GM19455 (cell line): ENCODE measurements around the gene SLC66A1.
"Not testable (repeated sequence)": the region's sequence is repeated elsewhere in the genome, so short reads cannot be mapped to it uniquely, and the experiment has no call there.

Source experiments
- ATAC-seq: cut with Tn5 transposase; IDR thresholded peaks from one replicate; pipeline ENCODE4 v1.9.1; 2021; ENCODE audit not compliant: unreplicated experiment

The SLC66A1 gene

DNA sequence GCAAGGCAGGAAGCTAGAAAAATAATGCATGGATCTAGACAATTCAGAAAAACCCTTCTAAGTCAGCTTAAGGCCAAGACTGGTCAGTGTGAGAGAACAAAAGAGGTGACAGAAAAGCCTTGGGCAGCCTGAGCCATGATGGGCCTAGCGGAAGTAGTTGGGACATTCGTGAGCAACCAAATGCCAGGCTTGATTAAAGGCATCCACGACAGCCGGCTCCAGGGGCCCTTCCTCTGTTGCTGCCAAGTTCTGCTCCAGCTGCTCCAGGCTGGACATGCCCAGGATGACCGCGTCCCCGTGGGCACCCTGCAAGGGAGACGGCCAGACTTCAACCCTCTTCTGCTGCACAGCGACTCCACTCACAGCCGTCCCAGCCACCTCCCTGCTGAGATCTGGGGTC is 8.0 kb upstream of the SLC66A1 start:
- ATAC-seq, result not testable (repeated sequence)

DNA sequence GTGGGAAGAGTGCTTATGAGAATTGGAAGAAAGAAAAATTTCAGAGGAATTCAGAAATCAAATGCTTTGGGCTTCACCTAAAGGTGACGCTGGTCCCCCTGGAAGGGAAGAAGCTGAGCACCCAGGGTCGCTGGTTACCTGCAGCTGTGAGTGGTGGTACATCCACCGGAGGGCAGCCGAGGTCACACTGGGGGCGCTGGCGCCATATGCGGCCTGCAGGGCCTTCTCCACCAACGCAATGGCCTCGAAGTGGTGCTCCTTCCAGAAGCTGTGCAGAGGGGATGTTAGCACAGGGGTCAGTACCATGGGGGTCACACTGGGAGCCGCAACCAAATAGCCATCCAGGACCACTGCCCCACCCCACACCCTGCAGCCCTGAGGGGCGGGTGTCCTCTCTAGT is 6.2 kb upstream of the SLC66A1 start:
- no peak for ATAC-seq

DNA sequence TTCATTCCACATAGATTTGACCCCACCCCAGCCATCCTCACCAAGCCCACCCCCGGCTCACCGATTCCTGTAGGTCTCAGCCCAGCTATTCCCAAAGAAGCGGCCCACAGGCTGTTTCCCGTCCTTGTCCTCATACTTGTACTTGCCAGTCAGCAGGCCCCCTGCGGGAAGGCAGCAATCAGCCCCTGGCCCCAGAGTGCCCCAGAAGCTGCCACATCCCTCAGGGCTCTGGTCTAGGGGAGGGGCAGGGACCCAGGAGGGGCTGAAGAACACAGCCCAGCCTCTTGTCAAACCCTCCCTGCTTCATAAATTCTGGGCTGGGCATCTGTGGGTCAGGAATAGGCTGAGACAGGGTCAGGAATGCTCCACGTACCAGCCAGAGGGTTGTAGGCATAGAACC is 5.2 kb upstream of the SLC66A1 start:
- no peak for ATAC-seq

DNA sequence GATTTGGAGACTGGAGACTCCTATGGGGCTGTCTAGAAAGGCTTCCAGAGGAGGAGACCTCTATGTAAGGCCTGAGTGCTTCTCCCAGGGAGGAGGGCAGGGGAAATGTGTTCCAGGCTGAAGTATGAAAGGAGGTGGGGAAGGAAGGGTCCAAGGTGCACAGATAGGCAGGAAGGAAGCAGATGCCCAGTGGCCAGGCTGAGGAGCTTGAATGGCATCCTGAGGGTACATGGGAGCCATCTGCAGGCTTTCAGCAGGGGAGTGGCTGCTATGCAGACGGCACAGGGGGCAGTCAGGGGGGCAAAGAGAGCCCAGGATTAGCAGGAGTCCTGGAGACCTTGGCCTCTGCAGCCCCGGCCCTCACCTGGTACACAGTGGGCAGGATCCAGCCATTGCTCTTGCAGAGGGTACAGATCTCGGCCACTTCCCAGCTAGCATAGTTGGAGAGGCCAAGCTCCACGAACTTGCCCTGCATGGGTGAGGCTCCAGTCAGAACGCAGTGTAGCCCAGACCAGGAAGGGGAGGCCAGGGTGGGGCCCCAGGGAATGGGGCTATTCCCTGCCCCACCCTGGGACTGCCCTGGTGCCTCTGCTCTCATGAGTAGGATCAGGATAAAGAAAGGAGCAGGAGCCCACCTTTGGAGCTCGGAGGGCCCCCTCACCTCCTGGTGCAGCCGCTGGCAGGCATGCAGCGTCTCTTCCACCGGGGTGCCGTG is 4.2 kb upstream of the SLC66A1 start:
- no peak for ATAC-seq

DNA sequence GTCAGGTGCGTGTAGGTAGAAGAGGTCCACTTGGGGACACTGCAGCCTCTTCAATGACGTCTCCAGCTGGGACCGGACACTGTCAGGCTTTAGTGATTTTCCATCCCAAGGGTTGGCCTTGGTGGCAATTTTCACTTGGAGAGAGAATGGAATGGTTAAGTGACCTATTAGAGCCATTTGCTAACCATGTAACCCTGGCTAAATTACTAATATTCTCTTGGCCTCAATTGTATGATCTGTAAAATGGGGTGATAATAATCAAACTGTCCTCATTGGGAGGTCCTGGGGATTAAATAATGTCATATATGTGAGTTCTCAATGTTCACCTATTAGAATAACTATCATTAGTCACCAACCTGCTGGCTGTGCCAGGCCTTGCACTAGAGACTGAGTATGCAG is 3.6 kb upstream of the SLC66A1 start:
- no peak for ATAC-seq

DNA sequence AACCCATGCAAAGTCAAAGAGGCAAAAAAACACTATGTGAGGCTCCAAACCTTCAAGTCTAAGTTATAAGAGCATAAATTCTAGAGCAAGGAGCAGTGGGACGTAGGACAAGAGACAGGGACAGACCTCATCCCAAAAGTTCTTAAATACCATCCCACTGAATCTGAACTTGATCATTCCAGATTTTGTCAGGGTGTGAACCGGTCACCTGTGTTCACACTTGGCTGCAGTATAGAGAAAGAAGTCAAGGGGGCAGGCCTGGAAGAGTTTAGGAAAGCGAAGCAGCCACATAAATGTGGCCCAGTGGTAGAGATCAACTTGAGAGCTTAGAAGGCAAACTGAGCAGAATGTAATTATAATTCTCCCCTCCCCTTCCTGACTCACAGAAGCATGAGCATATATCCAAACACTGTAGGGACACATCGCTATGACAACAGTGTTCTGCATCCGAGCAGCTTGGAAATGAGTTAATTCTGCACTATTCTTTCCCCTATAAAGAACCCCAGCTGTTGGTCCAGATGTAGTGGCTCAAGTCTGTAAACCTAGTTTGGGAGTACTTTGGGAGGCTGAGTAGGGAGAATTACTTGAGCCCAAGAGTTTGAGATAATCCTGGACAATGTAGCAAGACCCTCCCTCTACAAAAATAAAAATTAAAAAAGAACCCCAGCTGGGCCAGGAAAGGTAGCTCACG is 2.9 kb upstream of the SLC66A1 start:
- no peak for ATAC-seq

DNA sequence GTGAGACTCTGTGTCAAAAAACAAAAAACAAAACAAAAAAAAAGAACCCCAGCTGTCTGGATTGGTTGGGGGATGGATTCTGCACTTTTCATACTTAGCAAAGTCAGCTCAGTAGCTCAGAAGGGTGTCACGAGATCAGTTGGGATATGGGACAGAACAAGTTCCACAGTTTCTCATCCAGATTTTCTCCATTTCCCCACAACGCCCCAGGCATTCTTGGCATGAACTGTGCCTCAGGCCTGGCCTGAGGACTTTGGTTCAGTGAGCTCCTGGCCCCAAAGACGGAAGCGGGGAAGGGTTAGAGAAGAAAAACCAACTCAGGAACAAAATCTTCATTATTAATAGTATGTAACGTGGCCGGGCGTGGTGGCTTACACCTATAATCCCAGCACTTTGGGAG is 2.1 kb upstream of the SLC66A1 start:
- no peak for ATAC-seq

DNA sequence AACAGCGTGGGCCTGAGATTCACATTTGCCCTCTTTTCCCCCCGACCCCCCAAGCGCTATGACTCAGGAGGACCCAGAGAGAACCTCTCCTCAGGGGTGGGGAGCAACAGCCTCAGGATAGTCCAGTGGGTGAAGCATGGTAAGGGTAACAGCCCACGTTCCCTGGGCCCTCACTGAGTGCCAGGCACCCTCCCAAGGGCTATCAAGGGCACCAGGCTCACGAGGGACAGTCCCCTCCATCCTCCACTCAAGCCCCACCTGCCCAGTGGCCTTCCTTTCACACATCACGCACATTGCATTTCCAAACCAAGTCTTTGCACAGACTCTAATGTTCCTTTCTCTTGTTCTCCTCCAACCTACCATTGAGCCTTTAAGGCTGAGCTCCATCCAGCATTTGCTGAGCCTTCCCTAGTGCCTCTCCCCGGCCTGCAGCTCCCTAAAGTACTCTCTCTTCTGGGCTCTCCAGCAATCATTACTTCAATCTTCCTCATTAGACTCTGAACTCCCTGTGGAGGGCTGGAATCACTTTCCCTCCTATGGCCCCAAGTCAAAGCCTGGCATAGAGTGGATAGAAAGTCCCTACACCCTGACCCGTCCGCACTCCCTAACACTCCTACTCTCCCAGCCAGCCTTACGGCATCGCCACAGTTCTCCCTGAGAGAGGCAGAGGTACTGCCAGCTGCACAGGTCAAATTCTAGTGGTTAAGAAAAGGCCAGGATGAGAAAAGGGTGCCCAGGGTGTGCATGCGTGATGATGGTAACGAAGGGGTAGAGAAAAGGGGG is 1.2 kb upstream of the SLC66A1 start:
- no peak for ATAC-seq

DNA sequence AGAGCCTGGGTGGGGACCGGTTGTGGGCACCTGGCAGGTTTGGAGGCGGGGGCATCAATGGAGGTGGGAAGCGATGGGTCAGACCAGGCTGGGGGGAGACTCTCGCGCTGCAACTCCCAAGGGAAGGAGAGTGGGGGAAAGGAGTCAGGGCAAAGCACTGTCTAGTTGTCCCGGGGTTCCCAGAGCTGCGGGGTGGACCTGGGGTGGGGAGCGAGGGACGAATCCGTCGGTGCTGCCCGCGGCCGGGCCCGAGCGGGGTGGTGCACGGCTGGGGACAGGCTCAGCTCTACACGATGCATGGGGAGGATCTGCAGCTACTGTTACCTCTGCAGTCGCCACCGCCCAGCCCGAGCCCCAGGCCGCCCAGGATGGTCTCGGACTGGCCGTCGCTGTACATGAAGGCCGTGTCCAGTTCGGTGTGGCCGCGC is 609 bp upstream of the SLC66A1 start:
- ATAC-seq, result peak; percentile 3

DNA sequence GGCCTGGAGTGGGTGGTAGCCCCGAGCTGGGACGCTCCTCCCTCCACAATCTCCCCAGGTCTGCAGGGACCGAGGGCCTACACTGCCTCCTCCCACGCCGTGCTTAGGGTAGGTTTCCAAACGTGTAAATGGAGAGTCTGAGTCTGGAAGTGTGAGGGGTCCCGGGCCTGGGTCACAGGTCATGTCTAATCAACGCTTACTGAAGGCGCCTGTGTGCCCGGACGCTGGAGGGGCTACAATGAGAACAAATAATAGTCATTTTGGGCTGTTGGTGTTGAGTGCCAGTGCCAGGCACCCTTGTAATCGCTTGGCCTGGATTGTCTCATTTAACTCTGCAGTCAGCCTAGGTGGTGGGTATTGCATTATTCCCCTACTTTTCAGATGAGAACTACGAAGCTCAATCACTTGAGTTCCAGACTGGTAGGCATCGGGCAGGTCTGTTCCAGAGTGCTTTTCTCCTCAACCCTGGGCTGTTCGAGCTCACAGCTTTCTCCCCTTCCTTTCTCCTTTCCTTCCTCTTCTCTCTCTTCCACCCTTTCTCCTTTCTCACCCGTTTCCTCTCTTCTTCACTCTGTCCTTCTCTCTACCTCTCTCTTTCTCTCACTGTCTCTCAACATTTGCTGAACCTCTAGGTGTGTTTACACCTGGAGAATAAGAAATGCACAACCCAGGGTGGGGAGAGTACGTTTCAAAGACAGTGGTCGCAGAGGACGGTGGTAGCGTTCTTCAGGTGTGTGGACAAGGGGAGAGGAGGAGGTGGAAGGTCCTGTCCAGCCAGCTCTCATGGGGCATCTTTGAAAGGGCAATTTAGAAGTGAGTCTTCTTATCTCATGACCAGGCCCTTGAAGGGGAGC is 883 bp downstream of the SLC66A1 start:
- peak; percentile 30 for ATAC-seq

DNA sequence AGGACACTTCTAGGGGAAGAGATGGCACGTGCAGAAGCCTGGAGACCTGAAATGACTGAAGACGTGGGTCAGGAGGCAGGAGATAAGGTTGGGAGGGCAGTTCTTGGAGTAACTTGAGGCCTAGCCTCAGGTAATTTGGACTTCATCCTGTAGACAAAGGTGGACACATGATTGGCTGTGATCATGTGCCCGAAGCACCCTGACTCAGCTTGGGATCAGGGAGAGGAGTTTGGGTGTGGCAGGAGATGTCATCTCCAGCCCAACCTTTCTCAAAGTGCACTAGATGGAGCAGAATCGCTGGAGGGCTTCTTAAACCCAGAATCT is 1.5 kb downstream of the SLC66A1 start:
- no peak for ATAC-seq

DNA sequence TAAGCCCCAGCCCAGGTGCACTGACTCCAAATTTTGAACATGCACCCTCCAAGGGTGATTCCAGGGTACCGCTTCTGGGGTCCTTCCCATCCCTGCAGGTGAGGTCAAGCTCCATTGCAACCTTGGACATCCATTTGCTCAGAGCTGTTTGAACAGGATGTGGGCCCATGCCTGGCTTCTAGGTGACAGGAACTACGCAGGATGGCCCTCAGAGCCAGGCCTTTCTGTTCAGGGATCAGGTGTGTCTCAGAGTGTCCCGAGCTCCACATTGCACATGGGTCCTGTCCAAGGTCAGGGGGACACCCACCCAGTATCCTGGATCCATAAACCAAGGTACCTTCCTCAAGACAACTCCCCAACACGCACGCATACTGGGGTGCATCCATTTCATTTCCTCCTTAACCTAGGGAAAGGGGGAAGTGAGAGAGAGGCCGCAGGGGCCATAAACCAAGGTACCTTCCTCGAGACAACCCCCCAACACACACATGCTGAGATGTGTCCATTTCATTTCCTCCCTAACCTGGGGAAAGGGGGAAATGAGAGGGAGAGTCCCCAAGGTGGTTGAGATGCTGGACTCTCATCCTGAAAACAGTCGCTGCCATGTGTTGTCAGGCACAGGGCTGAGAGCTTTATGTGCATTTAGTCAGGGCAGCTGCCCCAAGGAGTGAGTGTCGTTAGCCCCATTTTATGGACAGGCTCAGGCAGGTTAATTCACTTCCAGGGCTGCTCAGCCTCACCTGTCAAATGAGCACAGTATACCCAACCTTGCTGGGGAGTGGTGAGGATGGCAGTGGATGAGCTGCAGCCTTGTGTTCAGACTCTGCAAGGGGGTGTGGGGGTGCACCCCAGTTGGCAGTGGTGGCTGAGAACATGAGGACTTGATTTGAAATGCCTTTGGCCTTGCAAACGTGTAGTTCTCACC is 2.1 kb downstream of the SLC66A1 start:
- no peak for ATAC-seq

DNA sequence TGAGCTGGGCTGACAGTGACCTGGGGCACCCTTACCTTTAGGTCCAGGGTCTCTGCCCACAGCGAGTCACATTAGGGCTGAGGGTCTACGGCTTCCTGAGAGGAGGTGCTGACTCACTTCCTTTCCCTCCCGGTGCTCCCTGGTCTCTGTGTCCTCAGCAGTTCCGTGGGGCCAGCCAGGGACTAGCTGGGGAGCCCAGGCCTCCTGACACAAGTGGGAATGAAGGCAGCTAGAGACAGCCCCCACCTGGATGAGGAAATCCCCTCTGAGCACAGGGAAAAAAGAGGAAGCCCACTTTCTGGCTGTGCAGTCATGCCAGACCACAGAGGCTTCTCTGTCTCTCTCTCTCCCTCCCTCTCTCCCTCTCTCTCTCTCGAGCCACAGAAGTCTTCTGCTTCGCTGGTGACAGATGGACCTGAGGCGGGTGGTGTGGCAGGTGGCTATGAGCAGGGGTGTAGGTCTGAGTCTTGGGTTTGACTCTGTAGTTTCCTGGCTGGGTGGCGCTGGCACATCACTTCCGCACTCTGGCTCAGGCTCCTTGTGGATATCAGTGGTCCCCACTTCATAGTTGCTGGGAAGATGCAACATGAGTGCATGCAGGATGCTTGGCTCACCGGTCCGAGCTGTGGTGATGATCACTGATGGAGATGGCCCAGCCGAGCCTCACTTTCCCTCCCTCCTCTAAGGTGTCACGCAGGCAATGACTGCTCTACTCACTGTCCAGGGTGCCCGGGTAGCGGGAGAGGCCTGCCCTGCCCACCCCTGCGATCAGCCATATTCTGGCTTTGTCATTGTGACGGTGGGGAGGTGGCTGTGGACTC is 3.5 kb downstream of the SLC66A1 start:
- ATAC-seq, result no peak

DNA sequence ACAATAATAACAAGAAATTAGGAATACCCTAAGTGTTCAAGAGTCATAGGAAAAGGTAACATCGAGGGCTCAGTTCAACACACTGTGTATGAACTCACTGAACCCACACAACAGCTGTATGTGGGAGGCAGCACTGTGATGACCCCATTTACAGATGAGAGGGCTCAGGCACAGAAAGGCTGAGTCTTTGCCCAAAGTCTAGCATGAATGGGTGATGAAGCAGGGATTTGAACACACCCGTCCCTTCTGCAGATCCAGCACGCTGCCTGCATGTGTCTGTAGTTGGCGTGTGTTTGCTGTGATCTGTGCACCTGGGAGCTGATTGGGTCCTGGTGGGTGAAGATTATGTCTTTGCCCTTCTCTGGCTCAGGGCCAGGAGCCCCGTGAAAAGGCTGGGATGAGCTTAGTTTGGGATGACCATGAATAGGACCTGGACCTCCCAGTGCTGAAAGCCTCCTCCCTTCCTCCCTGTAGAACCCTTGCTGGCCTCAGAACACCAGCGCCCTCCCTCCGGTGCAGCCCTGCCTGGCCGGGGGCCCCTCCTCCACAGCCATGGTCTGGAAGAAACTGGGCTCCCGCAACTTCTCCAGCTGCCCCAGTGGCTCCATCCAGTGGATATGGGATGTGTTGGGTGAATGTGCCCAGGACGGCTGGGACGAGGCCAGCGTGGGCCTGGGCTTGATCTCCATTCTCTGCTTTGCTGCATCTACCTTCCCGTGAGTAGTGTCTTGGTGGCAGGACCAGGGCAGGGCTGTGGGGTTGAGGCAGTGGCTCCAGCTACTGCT is 5.2 kb downstream of the SLC66A1 start:
- no peak for ATAC-seq

DNA sequence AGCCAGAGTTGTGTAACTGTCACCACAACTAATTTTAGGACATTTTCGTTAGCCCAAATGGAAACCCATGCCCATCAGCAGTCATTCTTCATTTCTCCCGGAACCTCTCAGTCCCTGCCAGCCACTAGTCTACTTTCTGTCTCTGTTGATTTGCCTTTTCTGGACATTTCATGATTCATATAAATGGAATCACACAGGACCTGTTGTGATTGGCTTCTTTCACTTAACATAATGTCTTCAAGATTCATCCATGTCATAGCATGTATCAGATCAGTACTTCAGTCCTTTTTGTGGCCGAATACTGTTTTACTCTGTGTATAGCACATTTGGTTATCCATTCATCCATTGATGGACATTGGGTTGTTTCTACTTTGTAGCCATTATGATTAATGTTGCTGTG is 7.1 kb downstream of the SLC66A1 start:
- ATAC-seq, result no peak

DNA sequence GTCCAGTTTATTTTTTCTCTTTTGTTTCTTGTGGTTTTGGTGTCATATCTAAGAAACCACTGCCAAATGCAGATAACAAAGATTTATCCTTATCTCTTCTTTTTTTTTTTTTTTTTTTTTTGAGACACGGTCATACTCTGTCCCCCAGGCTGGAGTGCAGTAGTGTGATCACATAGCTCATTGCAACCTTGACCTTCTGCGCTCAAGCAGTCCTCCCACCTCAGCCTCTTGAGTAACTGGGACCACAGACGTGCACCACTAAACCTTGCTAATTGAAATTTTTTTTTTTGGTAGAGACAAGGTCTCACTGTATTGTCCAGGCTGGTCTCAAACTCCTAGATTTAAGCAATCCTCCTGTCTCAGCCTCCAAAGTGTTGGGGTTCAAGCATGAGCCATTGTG is 8.9 kb downstream of the SLC66A1 start:
- ATAC-seq, result no peak

DNA sequence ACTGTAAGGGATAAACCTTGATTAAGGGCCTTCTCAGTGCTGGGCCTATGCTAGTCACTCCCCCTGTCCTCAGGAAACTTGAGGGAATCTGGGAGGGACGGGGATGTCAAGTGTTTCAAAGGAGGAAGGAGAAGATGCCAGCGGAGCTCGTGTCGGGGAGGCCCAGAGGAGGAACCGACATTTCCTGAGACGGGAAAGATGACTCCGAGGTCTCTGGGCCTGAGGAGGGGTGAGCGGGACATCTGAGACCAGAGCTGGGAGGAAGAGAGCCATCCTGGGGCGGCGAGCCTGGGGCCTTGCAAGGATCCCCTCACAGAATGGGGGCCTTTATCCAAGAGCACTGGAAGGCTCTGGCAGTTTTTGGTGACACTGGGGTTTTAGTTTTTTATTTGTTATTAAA is 10.4 kb downstream of the SLC66A1 start:
- no peak for ATAC-seq

DNA sequence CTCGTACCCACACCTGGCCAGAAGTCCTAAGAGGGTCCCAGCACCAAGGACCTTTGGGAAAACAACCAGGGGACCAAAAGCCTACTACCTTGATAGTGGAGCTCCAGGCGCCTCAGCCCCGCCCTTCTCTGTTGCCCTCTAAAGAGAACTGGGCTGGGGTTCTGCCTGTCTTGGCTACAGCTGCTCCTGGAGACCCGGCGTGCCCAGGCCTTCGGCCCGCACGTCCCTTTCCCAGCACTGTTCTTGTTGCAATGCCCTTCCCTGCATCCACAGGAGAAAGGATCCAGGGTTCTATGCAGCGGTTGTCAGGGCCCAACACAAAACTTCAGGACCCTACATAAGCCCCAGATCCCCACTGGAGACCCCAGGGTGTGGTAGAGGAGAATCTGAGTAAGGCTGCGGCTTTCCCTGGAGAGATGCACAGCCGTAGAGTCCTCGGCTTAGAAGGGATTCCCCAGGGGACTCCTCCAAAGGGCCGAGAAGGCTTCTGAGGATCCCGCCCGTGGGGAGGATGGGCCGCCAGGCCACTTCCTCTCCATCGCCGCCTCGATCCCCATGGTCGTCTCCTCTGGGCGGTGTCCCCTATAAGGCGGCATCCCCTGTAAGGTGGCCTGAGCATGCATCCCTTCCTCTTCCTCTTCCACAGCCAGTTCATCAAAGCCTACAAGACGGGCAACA is 12.0 kb downstream of the SLC66A1 start:
- ATAC-seq, result no peak
